Trophoblast cell (in vitro differentiated cells and primary cell): ENCODE results near the gene CLBA1.
"Not testable (repeated sequence)": the region's sequence is repeated elsewhere in the genome, so short reads cannot be mapped to it uniquely, and the experiment has no call there.

Experiments
- DNase-seq, 2 donors: peaks; one replicate each; pipeline ENCODE4 v3.0.0-alpha.2; 2016
- H2AFZ ChIP-seq: 2 replicates; pipeline ENCODE4 v1.6.1; 2013; ENCODE audit warnings: low read length, moderate library complexity, mild to moderate bottlenecking; ENCODE audit not compliant: insufficient read depth, poor library complexity
- H2AK5ac ChIP-seq: 2 replicates; pipeline ENCODE4 v1.6.1; 2013; ENCODE audit warnings: mild to moderate bottlenecking, low read length
- H2BK120ac ChIP-seq: 2 replicates; pipeline ENCODE4 v1.6.1; 2013; ENCODE audit warnings: low read length, mild to moderate bottlenecking, moderate library complexity; ENCODE audit not compliant: insufficient read depth, poor library complexity
- H2BK12ac ChIP-seq: 2 replicates; pipeline ENCODE4 v1.6.1; 2013; ENCODE audit warnings: mild to moderate bottlenecking, low read length, moderate library complexity
- H2BK5ac ChIP-seq: 2 replicates; pipeline ENCODE4 v1.6.1; 2013; ENCODE audit warnings: low read length, low read depth, moderate library complexity, mild to moderate bottlenecking; ENCODE audit not compliant: poor library complexity
- H3K14ac ChIP-seq: 2 replicates; pipeline ENCODE4 v1.6.1; 2013; ENCODE audit warnings: mild to moderate bottlenecking, low read length
- H3K18ac ChIP-seq: 2 replicates; pipeline ENCODE4 v1.6.1; 2013; ENCODE audit warnings: mild to moderate bottlenecking, low read length
- H3K23ac ChIP-seq: 2 replicates; pipeline ENCODE4 v1.6.1; 2013; ENCODE audit warnings: low read length
- H3K27ac ChIP-seq: 2 replicates; pipeline ENCODE4 v1.5.1; 2013; ENCODE audit warnings: low read depth, mild to moderate bottlenecking, inconsistent platforms, low read length, moderate library complexity
- H3K27me3 ChIP-seq: 2 replicates; pipeline ENCODE4 v1.6.1; 2013; ENCODE audit warnings: inconsistent platforms, mild to moderate bottlenecking, low read length, moderate library complexity; ENCODE audit not compliant: insufficient read depth
- H3K36me3 ChIP-seq, 2 experiments: 1 replicate in 1 of 2; 2 replicates in 1 of 2; pipeline ENCODE4 v1.6.1; 2013; ENCODE audit warnings: low read length in 2 of 2, mild to moderate bottlenecking in 2 of 2, moderate library complexity in 1 of 2; ENCODE audit not compliant: insufficient read depth in 2 of 2, control insufficient read depth in 1 of 2
- H3K4ac ChIP-seq: 2 replicates; pipeline ENCODE4 v1.6.1; 2013; ENCODE audit warnings: low read depth, mild to moderate bottlenecking, low read length, moderate library complexity
- H3K4me1 ChIP-seq, 2 experiments: 1 replicate in 1 of 2; 2 replicates in 1 of 2; pipeline ENCODE4 v1.6.1; 2013; ENCODE audit warnings: low read length in 2 of 2, mild to moderate bottlenecking in 2 of 2, moderate library complexity in 1 of 2; ENCODE audit not compliant: insufficient read depth in 2 of 2, control insufficient read depth in 1 of 2
- H3K4me2 ChIP-seq: 2 replicates; pipeline ENCODE4 v1.6.1; 2013; ENCODE audit warnings: inconsistent platforms, mild to moderate bottlenecking, low read length, moderate library complexity
- H3K4me3 ChIP-seq: 2 replicates; pipeline ENCODE4 v1.5.1; 2013; ENCODE audit warnings: mild to moderate bottlenecking, low read depth, low read length, inconsistent platforms
- H3K79me1 ChIP-seq: one replicate; pipeline ENCODE4 v1.6.1; 2013; ENCODE audit warnings: low read length
- H3K79me2 ChIP-seq: 2 replicates; pipeline ENCODE4 v1.6.1; 2013; ENCODE audit warnings: low read length, mild to moderate bottlenecking; ENCODE audit not compliant: control insufficient read depth, insufficient read depth, poor library complexity
- H3K9ac ChIP-seq: 2 replicates; pipeline ENCODE4 v1.6.1; 2013; ENCODE audit warnings: mild to moderate bottlenecking, low read length
- H3K9me3 ChIP-seq: 2 replicates; pipeline ENCODE4 v1.6.1; 2013; ENCODE audit warnings: low read depth, mild to moderate bottlenecking, control low read depth, inconsistent platforms, low read length; ENCODE audit not compliant: insufficient read depth
- H4K12ac ChIP-seq: 2 replicates; pipeline ENCODE4 v1.6.1; 2013; ENCODE audit warnings: low read depth, mild to moderate bottlenecking, low read length, moderate library complexity
- H4K8ac ChIP-seq: 2 replicates; pipeline ENCODE4 v1.6.1; 2013; ENCODE audit warnings: low read depth, mild to moderate bottlenecking, low read length, moderate library complexity
- H4K91ac ChIP-seq: one replicate; pipeline ENCODE4 v1.6.1; 2013; ENCODE audit warnings: low read depth, mild to moderate bottlenecking, low read length, moderate library complexity
- WGBS: extraction: QIAGEN DNeasy Blood & Tissue Kit; methylation state at CpG from one replicate; pipeline ENCODE4 v1.1.7; 2013; ENCODE audit warnings: missing lambda C conversion rate; ENCODE audit not compliant: insufficient read length, insufficient coverage; ENCODE audit errors: extremely low coverage; 5-methylcytosine and 5-hydroxymethylcytosine counted together

CLBA1 gene

DNA sequence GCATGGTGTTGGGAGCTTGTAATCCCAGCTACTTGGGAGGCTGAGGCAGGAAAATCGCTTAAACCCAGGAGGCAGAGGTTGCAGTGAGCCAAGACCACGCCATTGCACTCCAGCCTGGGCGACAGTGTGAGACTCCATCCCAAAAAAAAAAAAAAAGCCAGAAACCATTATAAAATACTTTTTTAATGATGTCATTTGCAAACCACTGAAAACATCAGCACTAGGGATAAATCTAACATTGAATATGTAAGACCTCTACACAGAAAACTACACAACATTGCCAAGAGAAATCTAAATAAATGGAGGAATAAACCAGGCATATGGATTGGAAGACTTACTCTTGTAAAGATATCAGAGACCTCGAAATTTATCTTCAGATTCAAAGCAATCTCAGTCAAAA, 42.1 kb downstream of the CLBA1 start:
- not testable (repeated sequence) for H2BK5ac ChIP-seq, DNase-seq, H3K79me2 ChIP-seq, H3K23ac ChIP-seq, H4K8ac ChIP-seq, H3K4me2 ChIP-seq, H3K9me3 ChIP-seq, H3K18ac ChIP-seq, H4K91ac ChIP-seq, H3K14ac ChIP-seq, H3K27ac ChIP-seq, H3K27me3 ChIP-seq, H2AK5ac ChIP-seq, H3K4me3 ChIP-seq, H3K36me3 ChIP-seq, H3K79me1 ChIP-seq, H4K12ac ChIP-seq, H2AFZ ChIP-seq, H2BK120ac ChIP-seq, H2BK12ac ChIP-seq, H3K4ac ChIP-seq, H3K9ac ChIP-seq, H3K4me1 ChIP-seq
- no CpG with 5 or more reads among the region's 4 CpGs for WGBS

DNA sequence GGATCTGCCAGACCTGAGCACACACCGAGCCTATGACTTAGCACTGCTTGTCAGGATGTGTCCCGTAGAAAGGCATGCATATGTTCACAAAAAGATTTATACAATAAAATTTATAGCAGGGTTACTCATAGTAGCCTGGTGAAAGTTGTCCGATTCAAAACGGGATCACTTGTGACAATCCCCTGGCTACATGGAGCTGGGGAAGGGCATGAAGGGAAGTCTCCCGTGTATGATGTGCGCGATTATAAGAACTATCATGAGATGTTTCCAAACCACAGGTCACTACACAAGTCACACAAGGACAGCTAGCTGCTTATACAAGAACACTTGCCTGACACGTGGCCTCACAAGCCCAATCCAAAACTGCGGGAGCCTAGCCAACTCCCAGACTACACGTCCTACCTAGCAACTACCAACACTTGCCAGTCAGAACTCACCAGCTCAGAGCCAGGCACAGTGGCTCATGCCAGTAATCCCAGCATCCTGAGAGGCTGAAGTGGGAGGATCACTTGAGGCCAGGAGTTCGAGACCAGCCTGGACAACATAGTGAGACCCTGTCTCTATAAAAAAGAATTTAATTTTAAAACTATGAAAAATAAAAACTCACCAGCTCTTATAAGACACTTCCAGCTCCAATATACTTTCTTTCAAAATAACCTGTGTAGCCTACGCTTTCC, 42.8 kb downstream of the CLBA1 start:
- no peak for DNase-seq
- H3K18ac ChIP-seq = no peak overlapping the region
- no peak overlapping the region for H3K9ac ChIP-seq
- no peak overlapping the region for H2BK5ac ChIP-seq
- H3K14ac ChIP-seq = no peak overlapping the region
- no peak overlapping the region for H4K91ac ChIP-seq
- peaks cover 3% of the 10 kb centered on the region for H3K79me1 ChIP-seq
- WGBS = 100% methylated on average over 1 of the region's 12 CpGs
- no peak overlapping the region for H3K4me2 ChIP-seq
- H3K36me3 ChIP-seq = no peaks in the 10 kb centered on the region
- H2AFZ ChIP-seq = no peak overlapping the region
- no peaks in the 10 kb centered on the region for H3K79me2 ChIP-seq
- no peak overlapping the region for H3K23ac ChIP-seq
- no peaks in the 10 kb centered on the region for H3K27me3 ChIP-seq
- no peak overlapping the region for H3K27ac ChIP-seq
- no peak overlapping the region for H3K4me3 ChIP-seq
- peaks cover 1% of the 10 kb centered on the region for H3K9me3 ChIP-seq
- H2AK5ac ChIP-seq = no peak overlapping the region
- H2BK120ac ChIP-seq = no peak overlapping the region
- H4K12ac ChIP-seq = no peak overlapping the region
- H4K8ac ChIP-seq = no peak overlapping the region
- no peaks in the 10 kb centered on the region for H3K4me1 ChIP-seq
- no peak overlapping the region for H2BK12ac ChIP-seq
- no peak overlapping the region for H3K4ac ChIP-seq

DNA sequence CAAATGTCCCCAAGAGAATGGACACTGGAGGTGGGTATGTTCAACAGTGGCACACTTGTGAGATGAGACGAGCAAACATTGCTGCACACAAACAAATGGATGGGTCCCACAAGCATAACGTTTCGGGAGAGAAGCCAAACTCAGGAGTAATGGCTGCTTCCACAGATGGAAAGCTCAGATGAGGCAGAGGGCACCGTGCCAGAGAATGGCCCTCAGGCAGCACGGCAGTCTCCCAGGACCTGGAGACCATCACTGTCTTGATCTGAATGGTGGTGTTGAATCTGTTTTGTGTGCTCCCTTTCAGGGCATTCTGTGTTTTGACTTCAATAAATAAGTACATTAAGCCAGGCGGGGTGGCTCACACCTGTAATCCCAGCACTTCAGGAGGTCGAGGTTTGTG, 43.8 kb downstream of the CLBA1 start:
- no peaks in the 10 kb centered on the region for H3K4me1 ChIP-seq
- no peaks in the 10 kb centered on the region for H3K27me3 ChIP-seq
- no peak overlapping the region for H3K4me3 ChIP-seq
- H2AFZ ChIP-seq = no peak overlapping the region
- no peak overlapping the region for H3K9ac ChIP-seq
- peaks cover 1% of the 10 kb centered on the region for H3K9me3 ChIP-seq
- H4K12ac ChIP-seq = no peak overlapping the region
- H3K79me1 ChIP-seq = peaks cover 8% of the 10 kb centered on the region
- H2BK120ac ChIP-seq = no peak overlapping the region
- no peak overlapping the region for H3K14ac ChIP-seq
- H3K4ac ChIP-seq = no peak overlapping the region
- no CpG with 5 or more reads among the region's 7 CpGs for WGBS
- no peak overlapping the region for H4K91ac ChIP-seq
- H2AK5ac ChIP-seq = peak overlapping the region; percentile 53
- H2BK12ac ChIP-seq = peak overlapping the region; percentile 74
- H3K36me3 ChIP-seq = no peaks in the 10 kb centered on the region
- H3K4me2 ChIP-seq = no peak overlapping the region
- H4K8ac ChIP-seq = no peak overlapping the region
- H3K79me2 ChIP-seq = no peaks in the 10 kb centered on the region
- H3K27ac ChIP-seq = no peak overlapping the region
- H3K18ac ChIP-seq = no peak overlapping the region
- no peak overlapping the region for H2BK5ac ChIP-seq
- no peak overlapping the region for H3K23ac ChIP-seq
- DNase-seq = no peak

DNA sequence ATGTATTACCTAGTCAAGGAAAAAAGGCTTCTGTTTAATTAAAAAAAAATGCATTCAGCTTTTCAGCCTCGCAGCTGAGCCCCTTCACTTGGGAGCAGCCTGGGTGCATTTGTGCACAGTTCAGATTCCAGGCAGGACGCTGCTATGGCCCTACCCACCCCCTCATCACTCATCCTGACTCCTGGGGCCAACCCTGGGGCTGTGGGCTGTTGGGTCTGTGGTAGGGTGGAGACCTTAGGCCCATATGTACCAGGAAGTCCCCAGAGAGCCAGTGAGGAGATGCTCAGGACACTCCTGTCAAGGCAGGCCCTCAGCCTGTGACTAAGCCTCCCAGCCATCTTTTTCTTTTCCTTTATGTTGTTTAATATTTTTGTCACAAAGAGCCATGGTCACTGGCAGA, 44.6 kb downstream of the CLBA1 start:
- H3K9me3 ChIP-seq = peaks cover 1% of the 10 kb centered on the region
- WGBS = no CpG with 5 or more reads among the region's 2 CpGs
- no peak overlapping the region for H4K8ac ChIP-seq
- no peak overlapping the region for H2AK5ac ChIP-seq
- no peak overlapping the region for H2BK5ac ChIP-seq
- no peak overlapping the region for H3K23ac ChIP-seq
- no peak overlapping the region for H3K14ac ChIP-seq
- no peak overlapping the region for H3K27ac ChIP-seq
- H3K79me1 ChIP-seq = peaks cover 8% of the 10 kb centered on the region
- peak overlapping the region; percentile 37 for H3K4me3 ChIP-seq
- no peaks in the 10 kb centered on the region for H3K4me1 ChIP-seq
- H3K4ac ChIP-seq = no peak overlapping the region
- H4K91ac ChIP-seq = no peak overlapping the region
- H2BK12ac ChIP-seq = no peak overlapping the region
- no peaks in the 10 kb centered on the region for H3K36me3 ChIP-seq
- H3K27me3 ChIP-seq = no peaks in the 10 kb centered on the region
- no peak overlapping the region for H2BK120ac ChIP-seq
- DNase-seq = peak; percentile 77
- H3K9ac ChIP-seq = no peak overlapping the region
- H4K12ac ChIP-seq = no peak overlapping the region
- no peak overlapping the region for H3K4me2 ChIP-seq
- H3K79me2 ChIP-seq = no peaks in the 10 kb centered on the region
- H2AFZ ChIP-seq = no peak overlapping the region
- no peak overlapping the region for H3K18ac ChIP-seq
